SHP77 treated with DMSO at 0.1 percent for 48 hours (cell line): Measurements from ENCODE around the gene COL5A1.
"Not testable (repeated sequence)": the region's sequence is repeated elsewhere in the genome, so short reads cannot be mapped to it uniquely, and the experiment has no call there.

Experiments
- DNase-seq: peaks from one replicate; lab custom pipeline; 2025; lab: John Stamatoyannopoulos, UW

Gene COL5A1

GRCh38 chr9:134692573-134692860, 50.9 kb downstream of the COL5A1 start:
- no peak for DNase-seq

- DNase-seq = no peak
These were observed 51.4 kb downstream of the COL5A1 start for GRCh38 chr9:134693011-134693410.

DNA sequence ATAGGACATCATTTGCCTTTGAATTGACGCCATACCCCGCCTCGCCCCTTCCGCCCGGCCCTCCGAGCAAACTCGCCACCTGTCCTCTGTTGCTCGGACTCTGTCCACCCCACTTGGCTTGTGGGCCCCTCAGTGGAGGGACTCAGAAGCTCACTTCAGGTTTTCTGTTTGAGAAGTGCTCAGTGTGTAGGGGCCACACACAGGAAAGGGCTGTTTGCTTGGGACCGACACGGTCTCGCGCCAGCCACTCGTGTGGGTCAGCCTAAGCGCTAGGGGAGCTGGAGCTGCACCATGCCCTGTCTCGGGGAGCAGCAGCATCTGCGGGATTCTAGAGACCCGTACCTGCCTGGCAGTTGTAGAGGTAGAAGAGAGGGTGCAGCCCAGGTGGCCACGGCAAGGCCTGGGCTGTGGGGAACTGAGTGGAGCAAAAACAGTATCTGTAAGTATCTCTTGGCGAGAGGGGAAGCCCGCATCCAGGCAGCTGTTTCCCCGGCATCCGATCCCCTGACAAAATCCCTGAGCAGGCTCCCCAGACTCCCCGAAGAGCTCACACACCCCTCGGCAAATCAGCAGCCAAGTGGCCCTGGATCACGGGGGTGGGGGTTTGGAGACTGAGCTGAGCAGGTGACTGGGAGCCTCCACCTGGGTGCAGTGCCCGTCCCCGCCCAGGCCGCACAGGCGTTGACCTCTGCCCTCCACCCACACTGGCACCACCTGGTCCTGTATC, 52.2 kb downstream of the COL5A1 start:
- DNase-seq = no peak

- no peak for DNase-seq
These were observed 52.7 kb downstream of the COL5A1 start for GRCh38 chr9:134694368-134694665.

DNA sequence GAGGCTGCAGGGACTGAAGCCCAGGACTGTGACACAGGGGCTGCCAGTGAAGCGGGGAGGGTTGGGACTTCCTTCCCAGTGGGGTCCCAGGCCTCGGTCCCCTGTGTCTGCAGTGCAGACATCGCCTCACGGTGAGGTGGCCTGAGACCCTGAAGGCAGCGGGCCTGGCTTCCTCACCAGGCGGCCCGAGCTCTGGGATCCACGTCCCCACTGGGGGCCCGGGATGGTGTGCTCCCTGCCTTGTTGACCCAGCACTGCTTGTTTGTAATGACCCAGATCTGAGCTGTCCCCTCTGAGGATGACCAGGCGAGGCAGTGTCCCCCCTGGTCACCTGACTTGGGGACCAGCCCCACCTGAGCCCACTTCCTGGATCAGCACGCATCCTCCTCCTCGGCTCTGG, 53.1 kb downstream of the COL5A1 start:
- DNase-seq = no peak

GRCh38 chr9:134695144-134695543, 53.5 kb downstream of the COL5A1 start:
- no peak for DNase-seq

DNA sequence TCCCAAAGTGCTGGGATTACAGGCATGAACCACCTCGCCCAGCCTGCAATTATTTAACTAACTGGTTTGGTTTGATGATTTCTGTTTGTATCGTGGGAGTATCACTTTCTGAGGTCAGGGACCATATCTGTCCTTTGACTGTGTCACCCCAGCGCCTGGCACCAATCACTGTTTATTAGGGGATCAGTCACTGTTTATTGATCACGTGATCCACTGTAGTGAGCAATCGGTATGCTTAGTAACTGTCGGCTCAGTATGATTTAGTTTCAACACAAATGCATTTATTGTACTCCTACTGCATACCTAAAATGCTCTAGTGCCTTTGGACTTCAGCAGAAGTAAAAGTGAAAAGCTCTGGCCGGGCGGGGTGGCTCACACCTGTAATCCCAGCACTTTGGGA, 54.8 kb downstream of the COL5A1 start:
- DNase-seq = no peak

DNA sequence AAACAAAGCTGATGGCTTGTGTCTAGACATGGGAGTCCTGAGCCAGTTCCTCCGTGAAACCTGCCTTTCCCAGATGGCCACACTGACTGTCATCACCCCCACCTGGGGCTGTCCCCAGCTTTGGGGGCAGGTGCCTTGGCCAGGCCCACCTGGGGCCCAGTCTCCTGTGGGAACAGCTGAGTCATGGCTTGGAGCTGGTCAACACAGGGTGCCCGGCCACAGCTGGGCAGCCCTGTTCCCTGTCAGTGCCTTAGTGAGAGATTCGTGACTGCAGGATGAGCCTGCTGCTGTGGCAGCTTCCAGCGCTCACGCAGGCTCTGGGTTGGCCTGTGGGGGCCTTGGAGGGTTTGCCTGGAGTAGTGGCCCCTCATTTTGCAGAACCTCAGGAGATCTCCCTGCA, 56.5 kb downstream of the COL5A1 start:
- DNase-seq = no peak

GRCh38 chr9:134698587-134699342, 57.2 kb downstream of the COL5A1 start:
- DNase-seq = peak; percentile 10

- DNase-seq = no peak
These were observed 57.7 kb downstream of the COL5A1 start for GRCh38 chr9:134699343-134699740.

DNA sequence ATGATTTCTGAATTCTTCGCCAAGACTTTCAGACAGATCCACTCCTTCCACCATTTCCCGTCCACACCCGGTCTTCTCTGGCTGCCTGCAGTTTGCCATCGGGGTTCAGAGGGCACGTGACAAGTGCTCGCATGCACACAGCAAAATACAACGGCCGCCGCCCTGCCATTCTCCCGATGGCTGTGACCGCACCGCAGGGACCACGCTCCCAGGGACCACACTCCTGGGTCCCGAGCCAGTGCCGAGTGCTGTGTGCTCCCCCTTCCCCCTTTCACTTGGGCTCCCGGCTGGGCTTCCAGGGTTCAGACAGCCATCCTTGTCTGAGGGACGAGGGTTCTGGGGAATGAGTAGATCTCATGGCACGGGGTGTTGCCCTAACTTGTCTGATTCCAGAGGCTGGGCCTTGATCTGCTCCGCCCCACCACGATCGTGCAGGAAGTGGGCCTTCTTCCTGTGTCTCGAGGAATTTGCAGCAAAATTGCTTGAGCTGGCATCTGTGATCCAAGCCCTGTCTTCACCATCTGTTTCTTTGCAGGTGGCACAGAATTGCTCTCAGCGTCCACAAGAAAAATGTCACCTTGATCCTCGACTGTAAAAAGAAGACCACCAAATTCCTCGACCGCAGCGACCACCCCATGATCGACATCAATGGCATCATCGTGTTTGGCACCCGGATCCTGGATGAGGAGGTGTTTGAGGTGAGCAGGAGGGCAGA, 59.2 kb downstream of the COL5A1 start:
- no peak for DNase-seq

- no peak for DNase-seq
These were observed 60.1 kb downstream of the COL5A1 start for GRCh38 chr9:134701581-134702259.

GRCh38 chr9:134702291-134702690, 60.7 kb downstream of the COL5A1 start:
- DNase-seq = no peak

DNA sequence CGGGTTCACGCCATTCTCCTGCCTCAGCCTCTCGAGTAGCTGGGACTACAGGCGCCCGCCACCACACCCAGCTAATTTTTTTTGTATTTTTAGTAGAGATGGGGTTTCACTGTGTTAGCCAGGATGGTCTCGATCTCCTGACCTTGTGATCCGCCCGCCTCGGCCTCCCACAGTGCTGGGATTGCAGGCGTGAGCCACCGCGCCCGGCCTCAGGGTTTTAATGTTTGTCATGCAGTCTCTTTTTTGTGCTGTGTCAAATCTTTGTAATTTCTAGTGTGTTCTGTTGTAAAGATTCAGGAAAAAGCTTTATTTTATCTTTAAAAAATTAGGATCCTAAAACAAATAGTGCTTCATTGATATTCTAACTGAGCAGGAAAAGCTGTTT, 62.1 kb downstream of the COL5A1 start:
- not testable (repeated sequence) for DNase-seq

- no peak for DNase-seq
These were observed 62.9 kb downstream of the COL5A1 start for GRCh38 chr9:134704498-134704897.

- no peak for DNase-seq
These were observed 64.2 kb downstream of the COL5A1 start for GRCh38 chr9:134705786-134706185.

GRCh38 chr9:134706522-134706921, 64.9 kb downstream of the COL5A1 start:
- no peak for DNase-seq

GRCh38 chr9:134707031-134707680, 65.6 kb downstream of the COL5A1 start:
- no peak for DNase-seq

DNA sequence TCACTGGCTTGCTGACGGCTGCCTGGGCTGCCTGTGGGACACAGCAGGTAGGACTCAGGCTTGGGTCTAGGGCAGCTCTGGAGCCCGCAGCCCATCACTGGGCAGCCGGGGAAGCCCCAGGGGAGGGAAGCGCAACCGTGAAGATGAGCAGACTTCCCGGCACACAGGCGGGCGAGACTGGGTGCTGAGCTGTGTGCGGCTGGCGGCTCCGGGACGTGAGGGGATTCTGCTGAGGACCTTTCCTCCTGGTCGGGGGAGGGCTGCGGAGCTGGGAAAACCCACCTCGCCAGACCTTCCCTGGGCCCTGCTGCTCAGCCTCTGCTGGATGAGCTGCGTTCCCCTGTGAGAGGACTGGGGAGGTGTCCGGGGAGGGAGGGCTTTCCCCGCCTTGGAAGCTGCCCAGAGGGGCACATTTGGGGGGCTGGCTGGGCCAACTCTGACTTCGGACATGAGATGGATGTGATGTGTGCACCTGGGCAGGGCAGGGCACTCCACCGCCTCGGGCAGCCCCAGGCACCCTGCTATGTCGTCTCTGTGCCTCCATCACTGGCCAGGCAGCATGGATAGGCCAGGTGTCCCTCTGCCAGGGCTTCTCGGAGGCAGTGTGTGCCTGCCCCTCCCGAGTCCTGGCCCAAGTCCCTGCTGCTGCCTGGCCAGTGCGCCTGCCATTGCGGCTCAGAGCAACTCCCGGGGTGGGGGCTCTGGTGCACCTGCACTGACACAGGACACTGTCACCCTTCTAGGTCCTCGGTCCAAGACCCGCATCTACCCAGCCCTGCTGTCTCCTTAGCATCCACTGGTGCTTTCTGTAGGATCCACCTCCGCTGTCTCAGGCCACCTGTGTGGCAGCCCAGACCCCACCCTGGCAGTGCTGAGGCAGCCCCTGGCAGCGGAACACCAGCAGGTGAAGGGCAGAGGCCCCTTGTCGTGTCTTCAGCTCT, 66.4 kb downstream of the COL5A1 start:
- DNase-seq = no peak

GRCh38 chr9:134708672-134709038, 67.1 kb downstream of the COL5A1 start:
- no peak for DNase-seq
